HEK293 (cell line): ENCODE results near the gene CPNE5.

Source experiments
- CTCF ChIA-PET: fragments of 350-600 bp; formaldehyde crosslinking; extraction: SDS; loops from one replicate; lab custom pipeline; 2021; ENCODE audit warnings: antibody characterized with exemption; lab: Yijun Ruan, JAX
- POLR2A ChIA-PET: fragments of 300-600 bp; formaldehyde crosslinking; extraction: SDS; loops from one replicate; lab custom pipeline; 2020; ENCODE audit warnings: antibody characterized with exemption, inconsistent platforms; lab: Yijun Ruan, JAX
- H3K27ac ChIP-seq: fragments of 200-500 bp; sonication (Bioruptor generic); 2 replicates; pipeline ENCODE4 v1.5.1; 2014; ENCODE audit warnings: low read depth, low read length, control low read depth, inconsistent platforms; ENCODE audit errors: extremely low read depth
- H3K36me3 ChIP-seq, 2 experiments: fragments of 200-500 bp in 1 of 2; sonication (Bioruptor generic) in 1 of 2; 1 replicate in 1 of 2; 2 replicates in 1 of 2; pipeline ENCODE4 v1.5.1; 2014 to 2017; ENCODE audit warnings: inconsistent platforms in 2 of 2, low read length in 2 of 2; ENCODE audit not compliant: control insufficient read depth in 2 of 2, insufficient read depth in 1 of 2
- H3K4me1 ChIP-seq: fragments of 200-500 bp; sonication (Bioruptor generic); 2 replicates; pipeline ENCODE4 v1.5.1; 2014; ENCODE audit warnings: mild to moderate bottlenecking, low read length, inconsistent platforms; ENCODE audit not compliant: control insufficient read depth, insufficient read depth
- H3K4me3 ChIP-seq: 2 replicates; pipeline ENCODE4 v1.5.1; 2011; ENCODE audit warnings: low read depth, mild to moderate bottlenecking, control low read depth, low read length, moderate library complexity
- H3K9me3 ChIP-seq: fragments of 200-500 bp; sonication (Bioruptor generic); 2 replicates; pipeline ENCODE4 v1.5.1; 2014; ENCODE audit warnings: low read depth, low read length, inconsistent platforms; ENCODE audit not compliant: control insufficient read depth, insufficient read depth
- EGR2 ChIP-seq: fragments of 450-650 bp; formaldehyde crosslinking; IDR thresholded peaks from 2 replicates; pipeline ENCODE4 v1.5.1; 2016; ENCODE audit warnings: low read depth, missing biosample characterization, missing genetic modification characterization
- FEZF1 ChIP-seq: fragments of 450-650 bp; formaldehyde crosslinking; IDR thresholded peaks from 2 replicates; pipeline ENCODE4 v1.5.1; 2016; ENCODE audit warnings: missing biosample characterization, missing genetic modification characterization
- HOXA7 ChIP-seq: sonication (generic); formaldehyde crosslinking; IDR thresholded peaks from 2 replicates; pipeline ENCODE4 v1.8.1; 2022; ENCODE audit warnings: missing genetic modification reagents, borderline replicate concordance
- KLF10 ChIP-seq: fragments of 450-650 bp; IDR thresholded peaks from 2 replicates; pipeline ENCODE4 v1.5.1; 2018; ENCODE audit warnings: missing biosample characterization, mild to moderate bottlenecking, missing genetic modification characterization
- RBAK ChIP-seq: fragments of 450-650 bp; formaldehyde crosslinking; IDR thresholded peaks from 2 replicates; pipeline ENCODE4 v1.5.1; 2016; ENCODE audit warnings: missing biosample characterization, missing genetic modification characterization
- SETDB1 ChIP-seq: IDR thresholded peaks from one replicate; pipeline ENCODE4 v1.6.1; 2017; ENCODE audit warnings: mild to moderate bottlenecking, low read length, moderate library complexity, mixed read lengths; ENCODE audit not compliant: insufficient read length
- ZBTB48 ChIP-seq: fragments of 450-650 bp; formaldehyde crosslinking; IDR thresholded peaks from 2 replicates; pipeline ENCODE4 v1.5.1; 2016; ENCODE audit warnings: missing biosample characterization, missing genetic modification characterization
- ZFP37 ChIP-seq: fragments of 450-650 bp; formaldehyde crosslinking; IDR thresholded peaks from 2 replicates; pipeline ENCODE4 v1.5.1; 2016; ENCODE audit warnings: missing biosample characterization, missing genetic modification characterization
- ZIC2 ChIP-seq: fragments of 450-650 bp; formaldehyde crosslinking; IDR thresholded peaks from 2 replicates; pipeline ENCODE4 v1.5.1; 2016; ENCODE audit warnings: missing biosample characterization, missing genetic modification characterization
- ZNF138 ChIP-seq: fragments of 450-650 bp; formaldehyde crosslinking; IDR thresholded peaks from 2 replicates; pipeline ENCODE4 v1.5.1; 2016; ENCODE audit warnings: missing biosample characterization, missing genetic modification characterization, borderline replicate concordance
- ZNF155 ChIP-seq: fragments of 450-650 bp; formaldehyde crosslinking; IDR thresholded peaks from 2 replicates; pipeline ENCODE4 v1.5.1; 2016; ENCODE audit warnings: missing biosample characterization, missing genetic modification characterization
- ZNF169 ChIP-seq: fragments of 450-650 bp; formaldehyde crosslinking; IDR thresholded peaks from 2 replicates; pipeline ENCODE4 v1.5.1; 2016; ENCODE audit warnings: missing biosample characterization, missing genetic modification characterization
- ZNF184 ChIP-seq: fragments of 450-650 bp; IDR thresholded peaks from 2 replicates; pipeline ENCODE4 v1.5.1; 2018; ENCODE audit warnings: missing biosample characterization, mild to moderate bottlenecking, missing genetic modification characterization
- ZNF473 ChIP-seq: fragments of 450-650 bp; formaldehyde crosslinking; IDR thresholded peaks from 2 replicates; pipeline ENCODE4 v1.5.1; 2017; ENCODE audit warnings: missing biosample characterization, missing genetic modification characterization
- ZNF544 ChIP-seq: fragments of 450-650 bp; formaldehyde crosslinking; IDR thresholded peaks from 2 replicates; pipeline ENCODE4 v1.5.0; 2017; ENCODE audit warnings: missing biosample characterization, missing genetic modification characterization
- ZNF610 ChIP-seq: fragments of 450-650 bp; formaldehyde crosslinking; IDR thresholded peaks from 2 replicates; pipeline ENCODE4 v1.5.1; 2016; ENCODE audit warnings: missing biosample characterization, missing genetic modification characterization, borderline replicate concordance
- ZNF654 ChIP-seq: fragments of 450-650 bp; formaldehyde crosslinking; IDR thresholded peaks from 2 replicates; pipeline ENCODE4 v1.5.1; 2016; ENCODE audit warnings: low read depth, missing biosample characterization, missing genetic modification characterization
- ZNF670 ChIP-seq: fragments of 450-650 bp; formaldehyde crosslinking; IDR thresholded peaks from 2 replicates; pipeline ENCODE4 v1.5.1; 2016; ENCODE audit warnings: missing biosample characterization, missing genetic modification characterization, low read depth
- ZNF768 ChIP-seq: fragments of 450-650 bp; formaldehyde crosslinking; IDR thresholded peaks from 2 replicates; pipeline ENCODE4 v1.5.1; 2018; ENCODE audit warnings: missing biosample characterization, mild to moderate bottlenecking, missing genetic modification characterization
- TF ChIP-seq, protein P1 (sequence below): fragments of 450-650 bp; formaldehyde crosslinking; IDR thresholded peaks from 2 replicates; pipeline ENCODE4 v1.5.1; 2017; ENCODE audit warnings: missing biosample characterization, missing genetic modification characterization
- TF ChIP-seq, protein P2 (sequence below): fragments of 450-650 bp; formaldehyde crosslinking; IDR thresholded peaks from 2 replicates; pipeline ENCODE4 v1.5.1; 2016; ENCODE audit warnings: missing biosample characterization, missing genetic modification characterization

The CPNE5 gene

DNA sequence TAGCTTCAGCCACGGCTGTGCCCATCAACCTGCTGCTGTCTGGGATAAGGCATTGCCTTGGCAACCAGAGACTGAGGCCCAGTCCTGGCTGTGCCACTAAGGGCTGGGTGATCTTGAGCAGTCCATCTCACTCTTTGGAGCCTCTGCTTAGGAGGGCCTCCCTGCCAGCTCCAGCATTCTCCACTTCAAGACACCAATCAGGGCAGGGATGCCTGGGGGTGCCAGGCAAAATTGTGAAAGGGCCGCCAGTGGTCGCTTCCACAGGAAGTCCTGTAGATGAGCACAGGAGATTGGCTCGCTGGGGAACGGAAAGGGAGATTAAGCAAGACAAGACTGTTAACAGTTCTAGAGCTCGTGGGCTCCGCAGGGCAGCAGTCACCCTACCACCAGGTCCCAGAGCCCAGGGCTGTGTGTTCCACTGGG is 141.8 kb downstream of the CPNE5 start, which contains the start of gene RAB44:
TSS of gene RAB44 (plus strand) at position 346 of the 423 bp plus-strand sequence. CDS start 6,410 bp downstream, outside the sequence.
- ChIA-PET CTCF (interaction anchor here (0.9 to 1.2 kb wide), 2 partner anchors 14 to 74 kb away, joined by 3 to 4 read pairs; no protein-coding TSS in a partner anchor), POLR2A (interaction anchor here (0.5 kb wide), 1 partner anchor 35 kb away, joined by 3 read pairs; no protein-coding TSS in a partner anchor)
- no peak within 1 kb of the TSS for H3K4me3 ChIP-seq
- H3K9me3 ChIP-seq: no peaks in the 10 kb centered on the region
- no peak for TF ChIP-seq ZNF768 (tag by site-specific recombination)
- no peak for TF ChIP-seq ZBTB48 (tag by site-specific recombination)
- TF ChIP-seq HOXA7 (CRISPR knock-in tag): no peak
- no peak for TF ChIP-seq ZNF138
- TF ChIP-seq ZNF169 (tag by site-specific recombination): no peak
- no peak for TF ChIP-seq ZNF155
- TF ChIP-seq RBAK (tag by site-specific recombination): no peak
- no peak for TF ChIP-seq ZNF184
- TF ChIP-seq ZNF610 (tag by site-specific recombination): no peak
- H3K36me3 ChIP-seq: no peaks in the 10 kb centered on the region
- no peaks in the 10 kb centered on the region for H3K4me1 ChIP-seq
- no peak within 1 kb of the TSS for H3K27ac ChIP-seq

DNA sequence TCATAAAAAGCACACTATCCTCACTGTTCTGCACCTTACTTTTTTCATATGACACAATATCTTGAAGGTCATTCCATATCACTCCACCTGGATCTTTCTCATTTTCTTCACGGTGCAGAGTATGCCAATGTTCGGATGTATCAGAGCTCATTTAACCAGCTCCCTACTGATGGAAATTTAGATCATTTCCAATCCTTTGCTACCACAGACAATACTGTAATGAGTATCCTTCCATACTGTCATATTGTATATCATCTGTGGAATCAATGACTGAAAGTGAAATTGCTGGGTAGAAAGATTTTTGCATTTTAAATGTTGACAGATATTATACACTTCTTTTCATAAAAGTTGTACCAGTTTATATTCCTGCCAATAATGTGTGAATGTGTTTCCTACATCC is 143.8 kb downstream of the CPNE5 start:
- ChIA-PET CTCF (interaction anchor here (0.6 to 1.3 kb wide), 6 partner anchors 55 to 1015 kb away, joined by 3 to 4 read pairs (median 3); no protein-coding TSS in a partner anchor), POLR2A (interaction anchor here (1.3 kb wide), 1 partner anchor 17 kb away, joined by 3 read pairs; the partner anchor contains the start of gene CDKN1A)
- Histone ChIP-seq H3K4me3 (no peak overlapping the region), H3K4me1 (no peaks in the 10 kb centered on the region), H3K27ac (no peak overlapping the region), H3K9me3 (no peaks in the 10 kb centered on the region), H3K36me3 (no peaks in the 10 kb centered on the region)
- no peak for TF ChIP-seq SETDB1
- TF ChIP-seq, protein P1, sequence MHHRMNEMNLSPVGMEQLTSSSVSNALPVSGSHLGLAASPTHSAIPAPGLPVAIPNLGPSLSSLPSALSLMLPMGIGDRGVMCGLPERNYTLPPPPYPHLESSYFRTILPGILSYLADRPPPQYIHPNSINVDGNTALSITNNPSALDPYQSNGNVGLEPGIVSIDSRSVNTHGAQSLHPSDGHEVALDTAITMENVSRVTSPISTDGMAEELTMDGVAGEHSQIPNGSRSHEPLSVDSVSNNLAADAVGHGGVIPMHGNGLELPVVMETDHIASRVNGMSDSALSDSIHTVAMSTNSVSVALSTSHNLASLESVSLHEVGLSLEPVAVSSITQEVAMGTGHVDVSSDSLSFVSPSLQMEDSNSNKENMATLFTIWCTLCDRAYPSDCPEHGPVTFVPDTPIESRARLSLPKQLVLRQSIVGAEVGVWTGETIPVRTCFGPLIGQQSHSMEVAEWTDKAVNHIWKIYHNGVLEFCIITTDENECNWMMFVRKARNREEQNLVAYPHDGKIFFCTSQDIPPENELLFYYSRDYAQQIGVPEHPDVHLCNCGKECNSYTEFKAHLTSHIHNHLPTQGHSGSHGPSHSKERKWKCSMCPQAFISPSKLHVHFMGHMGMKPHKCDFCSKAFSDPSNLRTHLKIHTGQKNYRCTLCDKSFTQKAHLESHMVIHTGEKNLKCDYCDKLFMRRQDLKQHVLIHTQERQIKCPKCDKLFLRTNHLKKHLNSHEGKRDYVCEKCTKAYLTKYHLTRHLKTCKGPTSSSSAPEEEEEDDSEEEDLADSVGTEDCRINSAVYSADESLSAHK: no peak
- TF ChIP-seq ZNF544 (tag by site-specific recombination): no peak
- TF ChIP-seq, protein P2, sequence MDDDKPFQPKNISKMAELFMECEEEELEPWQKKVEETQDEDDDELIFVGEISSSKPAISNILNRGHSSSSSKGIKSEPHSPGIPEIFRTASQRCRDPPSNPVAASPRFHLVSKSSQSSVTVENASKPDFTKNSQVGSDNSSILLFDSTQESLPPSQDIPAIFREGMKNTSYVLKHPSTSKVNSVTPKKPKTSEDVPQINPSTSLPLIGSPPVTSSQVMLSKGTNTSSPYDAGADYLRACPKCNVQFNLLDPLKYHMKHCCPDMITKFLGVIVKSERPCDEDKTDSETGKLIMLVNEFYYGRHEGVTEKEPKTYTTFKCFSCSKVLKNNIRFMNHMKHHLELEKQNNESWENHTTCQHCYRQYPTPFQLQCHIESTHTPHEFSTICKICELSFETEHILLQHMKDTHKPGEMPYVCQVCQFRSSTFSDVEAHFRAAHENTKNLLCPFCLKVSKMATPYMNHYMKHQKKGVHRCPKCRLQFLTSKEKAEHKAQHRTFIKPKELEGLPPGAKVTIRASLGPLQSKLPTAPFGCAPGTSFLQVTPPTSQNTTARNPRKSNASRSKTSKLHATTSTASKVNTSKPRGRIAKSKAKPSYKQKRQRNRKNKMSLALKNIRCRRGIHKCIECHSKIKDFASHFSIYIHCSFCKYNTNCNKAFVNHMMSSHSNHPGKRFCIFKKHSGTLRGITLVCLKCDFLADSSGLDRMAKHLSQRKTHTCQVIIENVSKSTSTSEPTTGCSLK (tag by site-specific recombination): no peak
- no peak for TF ChIP-seq FEZF1 (tag by site-specific recombination)
- no peak for TF ChIP-seq KLF10 (tag by site-specific recombination)
- TF ChIP-seq ZNF654 (tag by site-specific recombination): no peak
- TF ChIP-seq EGR2: no peak
- no peak for TF ChIP-seq ZIC2
- no peak for TF ChIP-seq ZFP37 (tag by site-specific recombination)
- no peak for TF ChIP-seq ZNF138
- no peak for TF ChIP-seq ZNF473 (tag by site-specific recombination)
- no peak for TF ChIP-seq ZNF670
